Stimulated activated CD4-positive, alpha-beta T cell treated with anti-CD3 and anti-CD28 coated beads, Interleukin-2, amount 100 ng/mL, for 4 hours (primary cell): Measurements from ENCODE around the gene TMTC1.

ENCODE experiments used
- DNase-seq: peaks from one replicate; pipeline ENCODE4 v3.0.0-alpha.2; 2020; ENCODE audit warnings: low read depth

The TMTC1 gene

DNA sequence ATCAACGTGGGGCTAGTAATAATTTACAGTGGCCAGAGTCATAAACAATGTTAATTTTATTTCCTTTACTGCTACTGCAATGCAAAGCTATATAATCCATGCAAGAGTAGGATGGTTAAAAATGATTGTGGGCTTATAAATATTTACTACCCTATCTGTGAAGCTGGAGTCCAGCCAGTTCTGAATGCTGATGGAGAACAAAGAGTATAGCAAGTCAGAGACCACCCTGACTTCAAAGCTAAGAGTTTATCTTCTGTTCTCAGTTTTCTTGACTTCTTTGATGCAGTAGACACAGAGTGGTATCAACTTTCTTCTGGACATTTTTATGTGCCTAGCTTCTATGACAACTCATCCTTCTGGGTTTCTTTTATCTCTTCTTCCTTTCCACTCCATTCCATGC lies 252.3 kb downstream of the TMTC1 start:
- no peak for DNase-seq

DNA sequence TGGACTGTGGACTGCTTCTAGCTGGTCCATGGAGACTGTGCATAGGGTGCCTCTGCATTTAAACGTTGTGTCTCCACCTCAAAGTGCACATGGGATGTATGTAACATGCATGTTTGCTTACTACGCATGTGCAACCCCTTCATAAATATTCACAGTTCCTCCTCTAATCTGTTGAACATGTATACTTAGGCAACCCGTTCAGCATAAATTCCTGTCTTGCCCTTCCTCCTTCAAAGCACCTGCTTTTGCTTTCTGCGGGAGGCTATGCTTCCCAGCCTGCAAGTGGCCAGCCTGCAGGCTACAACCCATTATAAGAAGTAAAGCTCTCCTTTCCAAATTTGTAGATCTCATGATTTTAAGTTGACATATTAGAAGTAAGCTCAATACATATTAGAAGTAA lies 253.3 kb downstream of the TMTC1 start:
- no peak for DNase-seq

DNA sequence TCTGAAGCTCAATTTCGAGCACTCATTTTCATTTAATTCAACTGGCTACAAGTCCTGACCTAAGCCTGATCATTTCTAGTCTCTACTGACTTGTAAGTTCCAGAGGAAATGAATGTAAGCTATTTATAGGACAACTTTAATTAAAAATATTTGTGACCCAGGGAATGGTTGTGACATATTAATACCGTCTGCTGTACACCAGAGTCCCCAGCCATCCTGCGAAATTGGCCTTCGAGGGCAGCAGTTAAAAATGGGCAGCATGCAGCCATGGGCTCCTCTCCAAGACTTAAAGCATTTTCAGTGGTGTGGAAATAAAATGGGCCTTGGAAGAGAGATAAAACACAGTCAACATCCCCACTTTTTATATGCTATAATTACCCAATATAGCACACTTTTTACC lies 255.6 kb downstream of the TMTC1 start:
- no peak for DNase-seq

DNA sequence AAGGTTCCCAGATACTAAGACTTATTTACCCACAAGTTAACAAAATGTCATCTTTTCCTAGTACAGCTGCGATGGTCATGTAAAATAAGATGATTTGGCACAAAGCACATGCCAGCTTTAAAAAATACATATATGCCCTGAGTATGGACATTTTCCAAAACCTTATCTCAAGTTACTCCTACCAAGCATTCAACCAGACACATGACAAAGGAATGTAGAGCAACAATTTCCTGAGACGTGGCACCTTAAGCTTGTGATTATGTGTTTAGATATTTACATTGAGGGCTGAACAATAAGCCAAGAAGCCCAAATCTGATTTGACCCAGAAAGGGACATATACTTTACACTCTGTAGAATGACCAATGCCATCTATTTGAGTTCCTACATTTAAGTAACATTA lies 261.8 kb downstream of the TMTC1 start:
- no peak for DNase-seq

DNA sequence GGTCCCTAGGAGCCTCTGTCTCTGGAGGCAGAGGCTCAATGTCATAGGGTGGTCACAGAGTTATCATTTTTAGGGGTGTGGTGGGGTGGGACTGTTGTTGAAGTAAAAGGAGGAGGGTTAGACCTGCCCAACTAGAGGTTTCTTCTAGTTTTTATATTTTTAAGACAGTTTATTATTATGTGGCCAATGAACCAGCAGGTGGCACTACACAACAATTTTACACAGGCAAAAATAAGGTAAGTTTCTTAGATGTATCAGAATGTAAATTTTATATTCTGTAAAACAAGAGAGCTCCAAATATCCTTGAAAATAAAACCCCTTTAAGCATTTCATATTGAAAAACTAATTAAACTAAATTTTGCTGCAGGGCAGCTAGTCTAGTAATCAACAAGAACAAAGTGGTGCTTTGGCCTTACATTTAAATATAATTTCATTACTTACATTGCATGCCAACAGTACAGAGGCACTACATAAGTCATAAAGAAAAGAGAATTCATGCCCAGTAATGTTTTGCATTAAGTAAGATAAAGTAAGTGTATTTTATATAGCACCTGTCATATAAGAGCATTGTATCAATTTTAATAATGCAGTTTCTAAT lies 264.1 kb downstream of the TMTC1 start:
- DNase-seq = no peak

DNA sequence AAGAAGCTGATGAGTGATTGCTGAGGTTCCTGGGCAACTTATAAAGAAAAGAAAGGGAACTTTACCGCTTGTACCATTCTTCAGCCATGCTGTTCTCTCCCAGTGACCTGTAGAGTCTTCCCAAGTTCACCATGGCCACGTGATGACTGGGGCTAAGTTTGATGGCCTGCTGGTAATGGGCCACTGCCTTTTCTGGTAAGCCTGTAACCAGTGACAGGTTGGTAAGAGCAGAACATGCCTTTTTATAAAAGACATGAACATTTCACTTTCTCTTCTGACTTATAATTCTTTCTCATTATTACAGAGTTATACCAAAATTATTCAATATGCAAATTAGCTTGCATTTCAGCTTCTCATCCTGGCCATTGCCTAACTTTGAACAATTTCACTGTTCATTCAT lies 265.3 kb downstream of the TMTC1 start:
- no peak for DNase-seq

DNA sequence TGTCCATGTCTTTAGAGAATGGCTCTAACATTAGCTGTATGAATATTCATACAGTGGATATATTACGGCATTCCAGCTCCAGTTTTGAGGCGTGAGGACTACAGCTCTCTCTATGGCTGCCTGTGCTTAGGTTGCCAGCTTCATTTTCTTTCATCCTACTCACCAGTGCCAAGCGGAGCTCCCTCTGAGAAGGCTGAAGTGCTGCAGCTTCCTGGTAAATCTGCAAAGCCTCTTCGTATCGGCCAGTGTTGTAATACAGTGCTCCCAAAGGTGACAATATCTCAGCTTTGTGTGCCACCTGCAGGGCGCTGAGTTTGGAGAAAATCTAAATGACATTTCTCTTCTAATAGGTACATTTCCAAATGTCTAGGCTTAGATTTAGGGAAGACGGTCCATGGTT lies 266.5 kb downstream of the TMTC1 start:
- DNase-seq = no peak

DNA sequence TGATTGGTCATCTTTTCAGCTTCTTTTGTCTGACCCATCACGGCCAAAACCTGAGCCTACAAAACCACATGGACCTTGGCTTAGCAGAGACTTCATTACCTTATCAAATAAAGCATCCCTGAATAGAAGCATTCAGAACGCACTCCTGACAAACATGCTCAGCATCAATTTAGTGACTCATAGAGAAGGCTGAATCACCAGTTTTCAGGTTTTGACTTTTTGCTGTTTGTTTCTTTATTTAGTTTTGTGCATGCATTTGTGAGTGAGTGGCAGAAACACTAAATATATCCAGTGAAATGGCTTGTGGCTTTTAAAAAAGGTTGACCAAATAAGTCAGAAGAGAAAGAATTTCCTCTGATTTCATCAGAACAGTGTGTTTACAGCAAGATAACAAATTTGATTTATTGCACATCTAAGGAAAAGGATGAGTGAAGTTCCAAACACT lies 267.3 kb downstream of the TMTC1 start:
- DNase-seq = no peak

DNA sequence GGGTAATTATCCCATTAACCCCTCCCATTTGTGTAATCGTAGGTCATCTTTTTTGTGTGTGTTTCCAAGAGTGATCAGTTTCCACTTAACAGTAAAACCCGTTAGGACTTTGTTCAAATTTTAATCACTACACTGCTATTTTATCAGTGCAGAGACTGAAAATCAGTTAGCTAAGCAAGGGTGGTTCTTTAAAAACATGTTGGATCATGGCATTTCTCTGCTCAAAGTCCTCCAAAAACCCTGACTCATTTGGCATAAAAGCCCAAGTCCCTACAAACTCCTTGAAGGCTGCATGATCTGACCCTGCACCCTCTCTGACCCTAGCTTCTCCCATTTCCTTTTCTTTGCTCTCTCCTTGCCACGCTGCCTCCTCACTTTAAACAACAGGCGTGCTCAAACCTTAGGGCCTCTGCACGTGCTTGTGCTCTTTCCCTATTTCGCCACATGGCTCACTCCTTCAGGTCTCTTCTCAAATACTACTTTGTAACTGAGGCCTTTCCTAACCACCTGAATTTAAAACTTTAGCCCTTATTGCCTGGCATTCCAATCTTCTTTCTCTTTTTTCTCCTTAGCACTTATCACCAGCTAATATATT lies 273.1 kb downstream of the TMTC1 start:
- DNase-seq = no peak

DNA sequence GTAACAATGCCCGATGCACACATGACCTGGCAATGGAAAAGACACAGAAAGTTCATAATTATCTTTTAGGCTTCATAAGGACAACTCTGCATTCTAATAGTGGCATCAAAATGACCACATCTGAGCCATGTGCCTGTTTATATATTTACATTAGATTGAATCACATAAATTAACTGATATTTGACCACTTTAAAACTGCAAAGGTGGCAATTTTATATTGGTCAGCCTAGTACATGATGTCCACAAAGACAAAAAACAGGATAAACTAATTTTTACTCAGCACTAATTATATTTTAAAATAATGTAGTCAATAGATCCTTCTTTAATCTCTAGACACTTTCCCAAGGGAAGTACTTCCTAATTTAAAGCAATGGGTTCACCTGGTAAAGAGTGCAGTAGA lies 274.2 kb downstream of the TMTC1 start:
- DNase-seq = no peak

DNA sequence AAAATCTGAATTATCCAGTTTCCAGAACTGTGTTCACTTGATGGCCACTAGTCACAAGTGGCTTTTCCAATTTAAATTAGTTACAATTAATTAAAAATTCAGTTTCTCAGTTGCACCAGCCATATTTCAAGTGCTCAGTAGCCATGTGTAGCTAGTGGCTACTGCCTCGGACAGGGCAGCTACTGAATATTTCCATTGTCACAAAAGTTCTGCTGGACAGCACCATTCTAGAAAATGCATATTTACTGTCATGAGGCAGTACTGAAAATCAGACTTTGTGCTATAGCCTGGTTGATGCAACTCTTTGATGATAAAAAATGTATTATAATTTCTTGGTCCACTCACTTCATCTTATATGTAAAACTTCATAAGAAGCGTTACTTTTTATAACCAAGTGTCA lies 274.8 kb downstream of the TMTC1 start:
- DNase-seq = no peak

DNA sequence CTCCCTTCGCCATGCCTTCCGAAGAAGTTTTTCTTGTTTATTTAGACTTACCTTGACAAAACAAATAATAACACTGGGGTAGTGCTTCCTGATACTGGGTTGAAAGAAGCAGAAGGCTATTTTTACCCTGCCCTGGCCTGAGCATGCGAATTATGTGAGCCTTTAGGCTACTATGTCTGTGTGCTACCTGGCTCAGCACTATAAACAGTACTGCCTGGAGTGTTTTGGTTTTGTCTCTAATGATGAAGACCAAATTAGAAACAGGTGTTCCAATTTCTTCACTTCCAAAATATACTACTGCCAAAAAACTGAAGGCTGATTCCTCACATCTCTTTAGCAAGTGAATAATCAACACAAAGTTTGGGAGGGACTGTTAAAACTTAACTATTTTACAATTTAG lies 278.6 kb downstream of the TMTC1 start:
- DNase-seq = no peak

DNA sequence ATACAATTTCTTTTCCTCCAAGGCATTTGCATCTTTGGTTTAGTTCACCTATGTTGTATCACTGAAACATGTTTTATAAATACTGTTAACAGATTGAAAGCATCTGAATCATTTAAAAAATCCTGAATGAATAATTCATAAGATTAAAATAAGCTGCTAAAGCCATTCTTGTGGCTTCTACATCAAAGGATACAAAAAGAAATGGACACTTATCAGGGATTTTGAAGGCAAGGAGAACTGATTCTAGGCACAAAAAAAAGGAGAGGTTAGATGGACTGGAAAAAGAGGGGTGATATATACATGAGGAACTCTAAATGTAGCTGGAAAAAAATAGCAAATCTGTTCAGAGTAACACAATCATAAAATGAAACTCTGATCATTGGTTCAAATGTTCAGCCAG lies 280.5 kb downstream of the TMTC1 start:
- no peak for DNase-seq

DNA sequence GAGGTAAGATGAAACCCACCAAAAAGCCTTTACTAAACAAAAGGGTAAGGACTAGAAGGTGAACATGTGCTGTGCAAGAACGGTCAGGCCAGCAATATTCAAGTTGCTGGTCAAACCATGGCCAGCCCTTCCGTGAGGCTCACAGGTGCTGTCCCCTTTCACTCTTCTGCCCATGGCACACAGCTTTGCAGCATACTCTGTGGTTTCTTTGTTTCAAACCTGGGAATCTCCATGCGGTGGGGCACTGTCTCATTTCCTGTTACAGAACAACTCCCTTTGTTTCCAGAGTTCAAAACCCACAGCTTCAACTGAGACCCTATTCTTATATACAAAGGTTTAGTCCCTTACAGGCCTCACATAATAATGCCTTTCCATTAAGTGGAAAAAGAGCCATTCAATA lies 284.5 kb downstream of the TMTC1 start:
- DNase-seq = no peak

DNA sequence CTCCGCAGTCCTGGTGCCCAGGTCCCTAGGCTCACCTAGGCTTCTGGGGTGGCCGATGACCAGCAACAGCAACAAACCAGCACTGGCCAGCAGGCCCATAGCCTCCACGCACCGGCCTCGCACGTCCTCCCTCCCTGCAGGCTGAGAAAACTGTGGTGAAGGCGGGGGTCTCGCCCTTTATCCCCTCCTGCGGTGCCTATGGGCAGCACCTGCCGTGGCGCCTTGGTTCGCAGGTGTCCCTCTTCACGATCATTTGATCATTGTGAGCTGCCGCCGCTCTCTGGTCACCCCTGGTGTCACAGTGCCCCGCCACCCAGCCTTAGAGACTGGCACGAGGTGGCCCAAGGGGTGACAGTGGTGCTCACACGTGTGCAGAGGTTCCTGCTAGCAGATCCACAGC lies 286.2 kb downstream of the TMTC1 start, which contains the start of gene OVCH1:
Gene OVCH1 (minus strand): TSS at position 99 of the 400 bp plus-strand sequence. CDS start 0 bp downstream, at position 99.
- no peak for DNase-seq

DNA sequence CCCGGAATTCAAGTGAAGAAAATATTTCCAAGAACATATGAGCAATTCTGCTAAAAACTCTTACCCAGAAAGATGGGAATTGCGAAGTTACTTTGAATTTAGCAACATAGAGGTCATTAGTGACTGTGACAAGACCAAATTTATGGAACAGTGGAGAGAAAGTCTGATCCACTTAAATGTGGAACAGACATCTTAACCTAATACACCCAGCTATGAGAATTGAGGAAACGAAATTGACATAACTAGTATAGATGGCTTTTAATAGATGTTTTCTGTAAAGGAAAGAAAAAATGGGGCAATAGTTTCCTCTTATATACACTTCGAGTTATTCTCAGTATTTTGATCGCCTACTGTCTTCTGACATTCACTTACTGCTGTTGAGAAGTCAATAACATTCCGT lies 290.9 kb downstream of the TMTC1 start:
- DNase-seq = no peak

DNA sequence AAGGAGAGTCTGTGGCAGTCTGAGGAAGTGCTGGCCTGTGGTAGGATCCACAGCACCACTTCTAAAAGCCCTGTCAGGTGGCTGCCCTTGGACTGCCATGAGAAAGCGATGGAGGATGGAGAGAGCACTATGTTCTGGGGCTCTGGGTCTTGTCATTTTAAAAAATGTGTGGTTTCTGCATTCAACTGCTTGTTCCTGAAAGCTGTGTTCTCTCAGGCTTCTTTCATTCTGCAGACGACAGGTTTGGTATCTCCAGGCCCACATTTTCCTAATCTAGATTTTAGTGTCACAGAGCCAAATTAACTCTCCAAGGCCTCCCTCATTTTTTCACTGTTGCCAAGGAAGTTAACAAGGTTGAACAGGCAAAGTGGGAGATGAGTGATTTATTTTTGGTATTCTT lies 296.8 kb downstream of the TMTC1 start:
- no peak for DNase-seq

DNA sequence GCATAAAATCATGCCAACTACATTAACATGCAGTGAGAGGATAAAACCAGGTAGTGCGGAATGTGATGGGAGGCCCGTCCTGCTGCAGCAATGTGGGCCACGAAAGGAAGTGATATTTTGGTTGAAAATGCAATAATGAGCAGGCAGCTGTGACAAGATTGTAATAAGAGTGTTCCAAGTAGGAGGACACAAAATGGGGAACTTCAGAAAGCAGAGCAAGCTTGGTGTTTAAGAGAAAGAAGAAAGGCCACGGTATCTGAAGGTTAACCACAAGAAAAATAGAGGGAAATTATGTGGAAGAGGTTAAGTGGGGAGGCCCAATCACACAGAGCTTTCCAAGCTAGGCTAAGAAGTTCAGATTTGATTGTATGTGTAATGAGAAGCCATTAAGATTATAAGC lies 320.5 kb downstream of the TMTC1 start:
- DNase-seq = no peak

DNA sequence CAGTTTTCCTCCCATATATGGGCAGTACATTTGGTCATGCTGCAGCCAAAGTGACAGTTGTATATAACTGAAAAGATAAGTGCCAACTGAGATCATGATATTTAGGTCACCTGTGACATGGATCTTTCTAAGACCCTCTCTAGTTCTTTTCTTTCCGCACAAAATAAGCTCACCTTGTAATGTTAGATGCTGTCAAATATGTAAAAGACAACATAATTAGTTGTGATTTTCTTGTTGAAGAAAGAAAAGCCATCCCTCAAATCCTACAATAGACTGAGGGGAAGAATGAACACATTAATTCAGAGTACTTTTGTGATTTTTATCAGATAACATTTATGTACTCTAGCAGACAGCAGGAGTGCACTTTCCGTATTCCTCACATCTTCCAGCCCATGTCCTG lies 323.7 kb downstream of the TMTC1 start:
- no peak for DNase-seq

DNA sequence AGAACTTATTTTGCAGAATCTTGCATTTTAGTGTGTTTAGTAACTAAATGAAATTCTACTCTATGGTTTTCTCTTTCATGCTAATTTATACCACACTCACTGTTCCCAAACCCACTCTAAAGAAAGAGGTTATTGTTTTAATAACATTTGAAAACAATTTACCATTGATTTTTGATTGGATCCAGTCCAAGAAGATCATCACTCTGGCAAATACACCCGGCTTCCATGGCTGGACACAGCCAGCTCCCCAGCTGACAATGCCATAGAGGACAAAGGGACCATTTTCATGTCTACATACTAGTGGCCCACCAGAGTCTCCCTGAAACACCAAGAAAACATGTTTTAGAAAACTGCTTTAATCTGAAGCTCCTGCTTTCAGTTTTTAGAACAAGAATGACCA lies 328.7 kb downstream of the TMTC1 start:
- no peak for DNase-seq

DNA sequence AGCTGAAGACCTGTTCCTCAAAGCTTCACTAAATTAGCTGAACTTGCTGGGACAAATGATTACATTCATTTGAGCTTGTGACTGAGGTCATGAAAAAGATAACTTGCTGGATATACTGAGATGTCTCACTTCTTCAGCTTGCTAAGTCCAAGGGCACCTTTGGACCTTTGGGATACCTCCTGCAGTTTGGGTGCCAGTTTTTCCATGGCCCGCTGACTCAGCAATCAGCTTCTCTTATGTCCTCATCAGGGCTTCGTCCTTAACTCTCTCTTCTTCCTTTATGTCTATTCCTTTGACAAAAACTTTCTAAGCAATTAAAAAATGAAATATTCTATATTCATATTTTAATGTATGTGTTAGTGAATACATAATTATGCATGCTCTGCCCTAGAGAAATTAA lies 331.9 kb downstream of the TMTC1 start:
- no peak for DNase-seq
